Kidney (tissue), 2 donors: ENCODE results near the gene CLEC7A. TPM values are rescaled to one million over a fixed set of nuclear protein-coding genes. Genes with fewer than 3 reads are reported as not detected.

Experiments used
- polyA plus RNA-seq: library from polyadenylated mRNA; stranded (reverse); fragments of 350-450 nt; fragmentation: Illumina TruSeq; extraction: RNeasy Lipid Tissue Mini Kit (QIAGEN cat#74804); gene quantifications from one replicate; pipeline ENCODE4 v1.2.3, GENCODE V29; 2014; ENCODE audit warnings: low read depth, low replicate concordance; ENCODE audit not compliant: insufficient read depth
- total RNA-seq: library from RNA; stranded (reverse); fragmentation: NEBNext Ultra II Directional; extraction: Animal tissue kit (Norgen Biotek cat#: 25700); gene quantifications from one replicate; pipeline ENCODE4 v1.2.1, GENCODE V29; 2021
- donor health status: DM: yes; HTN: yes; CAD: no.

CLEC7A gene
- total and polyA plus RNA-seq, 2 donors from 2014 or later, result 0.43 to 20.0 TPM

Other genes with a start within 250 kb of the CLEC7A start
- gene KLRF2, start 248.7 kb downstream of the CLEC7A start, total RNA-seq, result not detected
- gene KLRF2, start 248.7 kb downstream of the CLEC7A start, polyA plus RNA-seq, result not detected
- gene CLEC2A, start 197.8 kb downstream of the CLEC7A start, total RNA-seq, result not detected
- not detected for gene CLEC2A, start 197.8 kb downstream of the CLEC7A start, polyA plus RNA-seq
- 4.8 TPM for gene CLEC12A, start 158.8 kb downstream of the CLEC7A start, total RNA-seq
- 1.3 TPM for gene CLEC12A, start 158.8 kb downstream of the CLEC7A start, polyA plus RNA-seq
- gene CLEC1B, start 131.1 kb downstream of the CLEC7A start, total RNA-seq, result not detected
- gene CLEC1B, start 131.1 kb downstream of the CLEC7A start, polyA plus RNA-seq, result not detected
- not detected for gene CLEC12B, start 119.6 kb downstream of the CLEC7A start, total RNA-seq
- gene CLEC12B, start 119.6 kb downstream of the CLEC7A start, polyA plus RNA-seq, result not detected
- 0.57 TPM for gene CLEC9A, start 99.5 kb downstream of the CLEC7A start, total RNA-seq
- not detected for gene CLEC9A, start 99.5 kb downstream of the CLEC7A start, polyA plus RNA-seq
- 6.3 TPM for gene CLEC1A, start 31.2 kb downstream of the CLEC7A start, total RNA-seq
- gene CLEC1A, start 31.2 kb downstream of the CLEC7A start, polyA plus RNA-seq, result 5.3 TPM
- 6.7 TPM for gene OLR1, start 41.9 kb upstream of the CLEC7A start, total RNA-seq
- 11.5 TPM for gene OLR1, start 41.9 kb upstream of the CLEC7A start, polyA plus RNA-seq
- gene TMEM52B, start 48.8 kb upstream of the CLEC7A start, total RNA-seq, result 25.7 TPM
- 292 TPM for gene TMEM52B, start 48.8 kb upstream of the CLEC7A start, polyA plus RNA-seq
- 142 TPM for gene GABARAPL1, start 82.7 kb upstream of the CLEC7A start, total RNA-seq
- gene GABARAPL1, start 82.7 kb upstream of the CLEC7A start, polyA plus RNA-seq, result 454 TPM
- gene KLRD1, start 177.7 kb upstream of the CLEC7A start, total RNA-seq, result 5.5 TPM
- 0.37 TPM for gene KLRD1, start 177.7 kb upstream of the CLEC7A start, polyA plus RNA-seq